Activated CD4-positive, alpha-beta T cell treated with anti-CD3 and anti-CD28 coated beads for 24 hours (primary cell): ENCODE results near the gene GRK5.

Experiments
- DNase-seq, 2 donors: peaks; one replicate each; pipeline ENCODE4 v3.0.0-alpha.2; 2020; ENCODE audit warnings: low read depth in 2 of 2

Gene GRK5

GRCh38 chr10:119480667-119481066, 273.3 kb downstream of the GRK5 start:
- DNase-seq, result no peak

GRCh38 chr10:119481781-119482426, 274.5 kb downstream of the GRK5 start:
- no peak for DNase-seq

DNA sequence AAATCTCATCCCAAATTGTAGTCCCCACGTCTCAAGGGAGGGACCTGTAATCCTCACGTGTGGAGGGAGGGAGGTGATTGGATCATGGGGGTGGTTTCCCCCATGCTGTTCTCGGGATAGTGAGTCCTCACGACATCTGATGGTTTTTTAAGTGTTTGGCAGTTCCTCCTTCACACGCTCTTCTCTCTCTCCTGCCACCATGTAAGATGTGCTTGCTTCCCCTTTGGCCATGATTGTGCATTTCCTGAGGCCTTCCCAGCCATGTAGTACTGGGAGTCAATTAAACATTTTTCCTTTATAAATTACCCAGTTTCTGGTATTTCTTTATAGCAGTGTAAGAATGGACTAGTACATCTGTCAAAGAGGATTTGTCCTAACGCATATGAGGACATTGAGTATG, 275.6 kb downstream of the GRK5 start:
- no peak for DNase-seq

GRCh38 chr10:119483839-119484238, 276.5 kb downstream of the GRK5 start:
- no peak for DNase-seq

- no peak for DNase-seq
Observed at GRCh38 chr10:119488675-119489074, 281.3 kb downstream of the GRK5 start.

- DNase-seq, result no peak
Observed at GRCh38 chr10:119489991-119490326, 282.6 kb downstream of the GRK5 start.

- no peak for DNase-seq
Observed at GRCh38 chr10:119491966-119492757, 284.8 kb downstream of the GRK5 start.

GRCh38 chr10:119493155-119493554, 285.8 kb downstream of the GRK5 start:
- no peak for DNase-seq

- DNase-seq, result no peak
Observed at GRCh38 chr10:119494236-119495020, 287.1 kb downstream of the GRK5 start.

DNA sequence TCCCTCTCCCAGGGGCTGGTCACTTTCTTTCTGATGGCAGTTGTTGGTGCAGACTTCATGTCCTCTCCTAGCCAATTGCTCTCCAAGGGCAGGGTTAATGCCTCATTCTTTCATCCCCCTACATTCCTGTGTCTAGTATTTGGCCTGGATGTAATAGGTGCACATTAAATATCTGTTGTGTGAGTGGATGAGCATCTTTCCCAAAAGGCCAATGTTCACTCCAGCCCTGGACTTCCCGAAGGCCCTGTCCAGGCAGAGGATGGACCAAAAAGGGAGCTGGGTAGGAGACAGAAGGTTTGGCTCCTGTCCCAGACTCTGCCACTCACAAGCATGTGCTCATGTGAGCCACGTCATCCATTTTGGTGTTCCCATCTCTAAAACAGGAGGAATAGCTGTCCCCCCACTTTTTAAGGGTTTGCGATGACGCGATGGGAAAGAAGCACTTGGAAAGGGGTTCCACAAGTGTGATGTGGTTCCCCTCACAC, 287.7 kb downstream of the GRK5 start:
- no peak for DNase-seq

DNA sequence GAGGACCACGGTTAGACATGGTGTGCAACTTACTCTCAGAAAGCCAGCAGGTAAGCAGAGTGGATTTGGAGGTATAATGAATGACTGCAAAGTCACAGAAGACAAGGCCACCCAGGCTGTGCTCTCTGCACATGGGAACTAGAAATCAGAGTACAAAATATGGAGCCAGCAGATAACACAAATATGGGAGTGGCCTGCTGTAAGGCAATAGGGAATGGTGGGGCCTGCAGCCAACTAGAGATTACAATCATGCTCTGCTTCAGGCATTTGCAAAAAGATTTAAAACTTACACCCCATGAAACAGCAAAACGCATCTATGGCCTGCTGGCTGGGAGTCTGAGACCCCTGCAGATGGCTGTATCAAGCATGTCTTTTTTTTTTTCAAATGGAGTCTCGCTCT, 288.2 kb downstream of the GRK5 start:
- no peak for DNase-seq

GRCh38 chr10:119496273-119496672, 288.9 kb downstream of the GRK5 start:
- DNase-seq, result peak in 1 of 2 donors; percentile 54

DNA sequence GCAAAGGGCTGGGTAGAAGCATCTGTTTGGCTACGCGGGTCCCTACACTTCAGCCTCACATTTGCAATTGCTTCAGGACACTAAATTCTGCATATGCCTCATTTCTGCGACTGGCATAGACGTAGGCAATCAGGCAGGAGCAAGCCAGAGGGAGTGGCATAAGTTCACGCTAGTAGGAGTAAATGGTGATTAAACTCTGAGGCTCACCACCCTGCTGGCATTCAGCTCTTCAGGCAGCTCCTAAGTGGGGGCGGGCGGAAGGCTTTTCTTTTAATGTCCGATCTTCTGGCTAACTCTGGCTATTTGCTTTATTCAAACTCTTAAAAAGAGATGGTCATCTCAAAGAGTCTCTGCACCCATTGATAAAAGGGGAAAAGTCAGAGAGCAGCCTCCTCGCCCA, 289.9 kb downstream of the GRK5 start:
- DNase-seq, result no peak

DNA sequence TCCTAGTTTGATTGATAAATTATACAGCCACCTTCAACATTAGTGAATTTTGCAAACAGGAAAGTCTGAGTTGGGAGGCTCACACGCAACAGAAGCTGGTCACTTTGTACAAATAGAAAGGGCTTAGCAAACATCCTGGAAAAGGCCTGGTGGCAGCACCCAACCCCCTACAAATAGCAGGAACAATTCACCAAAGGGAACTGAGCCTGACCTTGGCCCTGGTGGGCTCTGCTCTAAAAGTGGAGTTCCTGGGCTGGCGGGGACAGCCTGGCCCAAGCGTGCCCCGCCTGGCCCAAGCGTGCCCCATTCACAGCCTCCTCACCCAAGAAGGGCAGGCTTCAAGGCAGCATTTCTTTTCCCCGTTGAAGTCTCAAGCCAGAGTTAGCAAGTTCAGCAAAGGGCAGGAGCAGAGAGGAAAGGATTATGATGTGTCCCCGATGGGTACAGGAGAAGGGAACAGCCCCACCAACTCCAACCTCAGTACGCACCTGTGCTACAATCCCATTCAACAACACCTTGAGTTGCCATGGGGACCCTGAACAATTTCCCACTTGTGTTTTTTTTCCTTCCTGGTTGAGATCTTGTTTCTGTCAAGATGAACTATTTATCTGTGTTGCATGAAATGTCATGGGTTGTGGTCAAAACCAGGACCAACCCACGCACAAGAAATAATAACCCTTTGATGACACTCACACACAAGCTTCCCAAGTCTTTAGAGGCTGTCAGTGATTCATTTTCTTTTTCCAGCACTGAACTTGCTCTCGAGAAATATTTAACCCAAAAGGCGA, 291.7 kb downstream of the GRK5 start:
- no peak for DNase-seq

DNA sequence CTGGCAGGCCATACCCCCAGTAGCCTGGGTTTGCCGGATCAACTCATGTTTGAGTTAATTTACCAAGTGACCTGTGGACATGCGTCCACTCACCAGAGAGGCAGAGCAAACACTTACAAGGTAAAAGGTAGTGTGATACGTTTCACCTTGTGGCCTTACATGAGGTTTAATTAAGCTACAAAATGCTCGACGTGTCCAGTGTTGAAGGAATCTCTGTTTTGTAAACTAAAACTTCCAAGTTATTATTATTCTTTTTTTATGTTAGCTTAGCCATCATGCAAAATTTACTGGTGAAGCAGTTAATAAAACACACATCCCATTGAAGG, 292.3 kb downstream of the GRK5 start:
- no peak for DNase-seq

DNA sequence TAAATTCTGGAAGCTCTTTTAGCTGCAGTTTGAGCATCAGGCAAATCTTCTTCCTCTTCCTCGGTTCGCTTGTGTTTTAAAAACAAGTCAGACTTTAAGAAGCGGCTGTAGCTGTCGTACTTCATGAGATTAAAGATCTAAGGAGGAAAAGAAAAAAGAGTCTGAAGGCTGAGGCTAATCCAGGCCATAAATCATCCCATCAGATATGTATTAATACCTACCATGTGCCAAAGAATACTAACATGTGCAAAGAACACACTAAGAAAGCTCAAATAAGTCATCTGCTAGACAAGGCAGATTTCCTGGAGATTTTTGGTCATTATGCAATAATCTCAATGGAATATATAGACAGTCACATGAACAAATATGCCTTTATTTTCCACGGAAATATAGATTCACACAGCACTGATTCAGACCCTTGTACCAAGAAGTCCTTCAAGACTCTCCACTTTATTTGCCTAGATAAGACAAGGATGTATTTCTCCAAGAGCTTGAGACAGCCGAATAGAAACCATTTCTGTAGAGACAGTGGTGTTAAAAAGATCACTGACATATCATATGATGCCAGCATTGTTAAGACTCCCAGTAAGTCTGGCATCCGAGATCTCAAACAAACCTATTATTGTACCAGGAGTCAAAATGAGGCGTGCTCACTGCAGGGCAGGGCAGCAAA, 292.9 kb downstream of the GRK5 start:
- no peak for DNase-seq

GRCh38 chr10:119500821-119501220, 293.4 kb downstream of the GRK5 start:
- no peak for DNase-seq

DNA sequence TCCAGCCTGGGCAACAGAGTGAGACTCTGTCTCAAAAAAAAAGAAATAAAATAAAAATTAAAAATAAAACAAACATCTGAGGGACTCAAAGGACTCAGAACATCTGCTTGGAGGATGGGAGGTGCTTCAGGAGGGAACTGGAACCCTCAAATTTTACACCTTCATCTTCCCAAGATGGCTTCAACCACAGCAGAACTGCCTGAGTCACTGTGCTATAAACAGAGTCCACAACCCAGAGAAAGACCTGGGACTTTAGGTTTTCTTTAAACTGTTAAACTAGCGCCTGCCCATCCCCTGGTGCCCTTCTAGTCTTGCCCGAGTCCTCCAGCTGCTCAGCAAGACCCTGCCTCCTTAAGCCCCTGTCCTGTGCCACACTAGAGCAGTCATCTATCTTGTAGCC, 294.3 kb downstream of the GRK5 start:
- no peak for DNase-seq

DNA sequence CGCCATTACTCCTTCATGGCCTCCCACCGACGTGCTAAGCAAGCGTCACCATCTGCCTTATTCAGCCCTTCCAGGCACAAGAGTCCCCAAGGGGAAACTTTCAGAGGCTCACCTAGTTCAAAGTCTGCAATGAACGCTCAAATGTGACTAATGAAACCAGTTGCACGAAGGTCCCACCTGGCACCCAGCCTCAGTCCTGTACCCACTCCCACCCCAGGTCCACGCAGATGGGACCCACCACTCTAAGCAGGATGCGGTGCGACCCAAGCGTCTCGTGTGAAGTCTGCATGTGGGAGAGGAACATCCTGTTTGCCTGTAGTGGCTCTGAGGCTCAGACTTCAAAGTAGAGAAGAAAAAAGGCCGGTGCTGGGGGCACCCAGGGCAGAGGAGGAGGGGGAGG, 294.8 kb downstream of the GRK5 start:
- DNase-seq, result peak; percentile 45 to 47

GRCh38 chr10:119502618-119503155, 295.3 kb downstream of the GRK5 start:
- no peak for DNase-seq

DNA sequence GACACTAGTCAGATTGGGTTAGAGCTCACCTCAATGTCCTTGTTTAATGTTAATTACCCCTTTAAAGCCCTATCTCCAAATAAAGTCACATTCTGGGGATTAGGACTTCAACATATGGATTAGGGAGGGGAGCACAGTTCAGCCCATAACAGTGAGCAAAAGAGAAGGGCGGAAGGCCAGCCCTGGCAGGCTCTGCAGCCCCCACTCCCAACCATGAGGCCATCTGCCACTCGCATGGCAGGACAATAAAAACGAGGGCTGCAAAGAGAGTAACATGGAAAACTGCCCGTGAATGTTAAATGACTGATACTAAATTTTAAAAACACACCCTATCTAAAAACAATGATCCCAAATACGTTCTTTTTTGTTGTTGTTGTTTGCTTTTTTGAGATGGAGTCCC, 296.4 kb downstream of the GRK5 start:
- no peak for DNase-seq
